GM23248 (cell line): ENCODE results near the gene C11orf86.

Source experiments
- EZH2 ChIP-seq: fragments of 200-600 bp; sonication (generic); IDR thresholded peaks from 2 replicates; pipeline ENCODE4 v1.6.1; 2018; ENCODE audit warnings: antibody characterized with exemption, mild to moderate bottlenecking; ENCODE audit not compliant: insufficient read depth, poor library complexity, severe bottlenecking
- EZH2phosphoT487 ChIP-seq: fragments of 200-600 bp; sonication (generic); IDR thresholded peaks from 2 replicates; pipeline ENCODE4 v1.6.1; 2018; ENCODE audit warnings: antibody characterized with exemption, moderate library complexity, mild to moderate bottlenecking, low read depth; ENCODE audit not compliant: insufficient read depth

- TF ChIP-seq EZH2 = no peak
- TF ChIP-seq EZH2phosphoT487 = no peak
Measured at GRCh38 chr11:66976925-66977324, 1.8 kb downstream of the C11orf86 start.
